SJSA1 (cell line): ENCODE results near the gene SERHL2. TPM values are rescaled to one million over a fixed set of nuclear protein-coding genes. Genes with fewer than 3 reads are reported as not detected.
"Not testable (repeated sequence)": the region's sequence is repeated elsewhere in the genome, so short reads cannot be mapped to it uniquely, and the experiment has no call there.

Experiments
- DNase-seq, 2 experiments: peaks; one replicate each; pipeline ENCODE4 v3.0.0-alpha.2; 2015 to 2020; ENCODE audit warnings: low spot score in 2 of 2, low read depth in 1 of 2
- H3K27ac ChIP-seq: fragments of 250-450 bp; sonication (Bioruptor Pico); 2 replicates; pipeline ENCODE4 v1.5.1; 2020; ENCODE audit warnings: mild to moderate bottlenecking, moderate library complexity
- H3K27me3 ChIP-seq: fragments of 250-450 bp; sonication (Bioruptor Pico); replicated peaks from 2 replicates; pipeline ENCODE4 v1.5.1; 2020; ENCODE audit warnings: mild to moderate bottlenecking, moderate library complexity
- H3K36me3 ChIP-seq: fragments of 250-450 bp; sonication (Bioruptor Pico); 2 replicates; pipeline ENCODE4 v1.5.1; 2020; ENCODE audit warnings: mild to moderate bottlenecking
- H3K4me1 ChIP-seq: fragments of 250-450 bp; sonication (Bioruptor Pico); replicated peaks from 2 replicates; pipeline ENCODE4 v1.6.1; 2021; ENCODE audit warnings: mild to moderate bottlenecking
- H3K4me3 ChIP-seq: fragments of 250-450 bp; sonication (Bioruptor Pico); 2 replicates; pipeline ENCODE4 v1.5.1; 2020; ENCODE audit warnings: mild to moderate bottlenecking
- H3K9me3 ChIP-seq: fragments of 250-450 bp; sonication (Bioruptor Pico); replicated peaks from 2 replicates; pipeline ENCODE4 v1.5.1; 2020; ENCODE audit warnings: mild to moderate bottlenecking
- total RNA-seq: library from RNA; depleted of rRNA; stranded (reverse); fragments of >200 nt; shearing (Covaris generic); gene quantifications from 2 replicates; pipeline ENCODE4 v1.2.3, GENCODE V29; 2014

SERHL2 gene
- total RNA-seq, 1 experiment from 2014 or later: 2.9 TPM

- Histone ChIP-seq H3K27me3 (no peaks in the 10 kb centered on the region), H3K36me3 (peaks cover 88% of the 10 kb centered on the region), H3K4me1 (no peaks in the 10 kb centered on the region), H3K27ac (no peak overlapping the region), H3K9me3 (no peaks in the 10 kb centered on the region), H3K4me3 (no peak overlapping the region)
- DNase-seq: no peak
These were observed 38.2 kb downstream of the SERHL2 start for GRCh38 chr22:42591987-42592386.

GRCh38 chr22:42595434-42595833 lies 41.7 kb downstream of the SERHL2 start:
- H3K36me3 ChIP-seq: peaks cover 96% of the 10 kb centered on the region
- no peak for DNase-seq
- H3K9me3 ChIP-seq: no peaks in the 10 kb centered on the region
- H3K27ac ChIP-seq: no peak overlapping the region
- H3K27me3 ChIP-seq: no peaks in the 10 kb centered on the region
- H3K4me3 ChIP-seq: no peak overlapping the region
- no peaks in the 10 kb centered on the region for H3K4me1 ChIP-seq

- Histone ChIP-seq H3K27me3 (no peaks in the 10 kb centered on the region), H3K9me3 (no peaks in the 10 kb centered on the region), H3K27ac (no peak overlapping the region), H3K4me1 (no peaks in the 10 kb centered on the region), H3K4me3 (no peak overlapping the region), H3K36me3 (peaks cover 99% of the 10 kb centered on the region)
- no peak for DNase-seq
These were observed 42.6 kb downstream of the SERHL2 start for GRCh38 chr22:42596336-42596735.

GRCh38 chr22:42596863-42597530 lies 43.2 kb downstream of the SERHL2 start:
- Histone ChIP-seq H3K36me3 (peaks cover 99% of the 10 kb centered on the region), H3K27ac (no peak overlapping the region), H3K27me3 (no peaks in the 10 kb centered on the region), H3K9me3 (no peaks in the 10 kb centered on the region), H3K4me1 (no peaks in the 10 kb centered on the region), H3K4me3 (no peak overlapping the region)
- no peak for DNase-seq

GRCh38 chr22:42601879-42602465 lies 48.2 kb downstream of the SERHL2 start:
- Histone ChIP-seq H3K4me3 (no peak overlapping the region), H3K36me3 (peaks cover 92% of the 10 kb centered on the region), H3K27ac (no peak overlapping the region), H3K27me3 (no peaks in the 10 kb centered on the region), H3K4me1 (peaks cover 40% of the 10 kb centered on the region), H3K9me3 (no peaks in the 10 kb centered on the region)
- DNase-seq: no peak

- H3K27me3 ChIP-seq: no peaks in the 10 kb centered on the region
- no peaks in the 10 kb centered on the region for H3K9me3 ChIP-seq
- no peak overlapping the region for H3K4me3 ChIP-seq
- H3K4me1 ChIP-seq: peaks cover 45% of the 10 kb centered on the region
- no peak for DNase-seq
- no peak overlapping the region for H3K27ac ChIP-seq
- H3K36me3 ChIP-seq: peaks cover 90% of the 10 kb centered on the region
These were observed 48.7 kb downstream of the SERHL2 start for GRCh38 chr22:42602470-42602869.

- DNase-seq: no peak
- H3K27me3 ChIP-seq: no peaks in the 10 kb centered on the region
- H3K4me3 ChIP-seq: no peak overlapping the region
- H3K36me3 ChIP-seq: peaks cover 80% of the 10 kb centered on the region
- no peak overlapping the region for H3K27ac ChIP-seq
- peaks cover 54% of the 10 kb centered on the region for H3K4me1 ChIP-seq
- H3K9me3 ChIP-seq: no peaks in the 10 kb centered on the region
These were observed 49.7 kb downstream of the SERHL2 start for GRCh38 chr22:42603427-42603826.

- Histone ChIP-seq H3K27ac (peak overlapping the region; percentile 11), H3K27me3 (no peaks in the 10 kb centered on the region), H3K9me3 (no peaks in the 10 kb centered on the region), H3K4me1 (peaks cover 64% of the 10 kb centered on the region), H3K4me3 (no peak overlapping the region), H3K36me3 (peaks cover 70% of the 10 kb centered on the region)
- peak; percentile 59 to 82 for DNase-seq
These were observed 50.6 kb downstream of the SERHL2 start for GRCh38 chr22:42604403-42604802.

GRCh38 chr22:42607641-42608040 lies 53.9 kb downstream of the SERHL2 start:
- Histone ChIP-seq H3K27ac (peak overlapping the region; percentile 18; the same call in 1 of the 2 replicates), H3K36me3 (peaks cover 63% of the 10 kb centered on the region), H3K4me1 (peaks cover 91% of the 10 kb centered on the region)
- H3K4me3 ChIP-seq, DNase-seq, H3K27me3 ChIP-seq, H3K9me3 ChIP-seq: not testable (repeated sequence)

GRCh38 chr22:42608136-42608822 lies 54.5 kb downstream of the SERHL2 start:
- H3K4me3 ChIP-seq: peak overlapping the region; percentile 9

GRCh38 chr22:42608823-42609361 lies 55.1 kb downstream of the SERHL2 start:
- Histone ChIP-seq H3K36me3 (peaks cover 59% of the 10 kb centered on the region), H3K27ac (peak overlapping the region; percentile 53), H3K4me3 (peak overlapping the region; percentile 9), H3K4me1 (peaks cover 89% of the 10 kb centered on the region), H3K9me3 (no peaks in the 10 kb centered on the region), H3K27me3 (no peaks in the 10 kb centered on the region)
- peak in 1 of 2 experiments; percentile 81 for DNase-seq

More at GRCh38 chr22:42608136-42608822, 54.5 kb downstream of the SERHL2 start:
- Histone ChIP-seq H3K9me3 (no peaks in the 10 kb centered on the region), H3K27me3 (no peaks in the 10 kb centered on the region), H3K36me3 (peaks cover 63% of the 10 kb centered on the region), H3K27ac (peak overlapping the region; percentile 53), H3K4me1 (peaks cover 92% of the 10 kb centered on the region)
- DNase-seq: peak; percentile 72 to 76

GRCh38 chr22:42610186-42610585 lies 56.4 kb downstream of the SERHL2 start:
- Histone ChIP-seq H3K4me1 (peaks cover 76% of the 10 kb centered on the region), H3K27ac (no peak overlapping the region), H3K9me3 (no peaks in the 10 kb centered on the region), H3K27me3 (no peaks in the 10 kb centered on the region), H3K36me3 (peaks cover 58% of the 10 kb centered on the region), H3K4me3 (no peak overlapping the region)
- DNase-seq: no peak

GRCh38 chr22:42611051-42611450 lies 57.3 kb downstream of the SERHL2 start:
- Histone ChIP-seq H3K4me3 (no peak overlapping the region), H3K27me3 (no peaks in the 10 kb centered on the region), H3K27ac (no peak overlapping the region), H3K9me3 (no peaks in the 10 kb centered on the region), H3K4me1 (peaks cover 74% of the 10 kb centered on the region), H3K36me3 (peaks cover 50% of the 10 kb centered on the region)
- no peak for DNase-seq

- no peak overlapping the region for H3K27ac ChIP-seq
- no peak for DNase-seq
- peaks cover 38% of the 10 kb centered on the region for H3K36me3 ChIP-seq
- H3K4me1 ChIP-seq: peaks cover 71% of the 10 kb centered on the region
- H3K9me3 ChIP-seq: no peaks in the 10 kb centered on the region
- no peak overlapping the region for H3K4me3 ChIP-seq
- H3K27me3 ChIP-seq: no peaks in the 10 kb centered on the region
These were observed 58.6 kb downstream of the SERHL2 start for GRCh38 chr22:42612336-42612735.
